ENCODE data around the gene HOXD12.

The HOXD12 gene

GRCh38 chr2:176094349-176094748 lies 5.2 kb upstream of the HOXD12 start:
- no peak for DNase-seq

GRCh38 chr2:176095421-176095820 lies 4.2 kb upstream of the HOXD12 start:
- no peak for DNase-seq

GRCh38 chr2:176096243-176096985 lies 3.2 kb upstream of the HOXD12 start:
- DNase-seq = no peak

GRCh38 chr2:176096986-176097819 lies 2.4 kb upstream of the HOXD12 start:
- peak; percentile 80 for DNase-seq

GRCh38 chr2:176097820-176098365 lies 1.7 kb upstream of the HOXD12 start:
- DNase-seq = no peak

GRCh38 chr2:176098366-176099158 lies 1.0 kb upstream of the HOXD12 start:
- no peak for DNase-seq

GRCh38 chr2:176099159-176099727 lies 352 bp upstream of the HOXD12 start:
- no peak for DNase-seq

GRCh38 chr2:176100547-176101140 lies 1.0 kb downstream of the HOXD12 start:
- no peak for DNase-seq

- no peak for DNase-seq
These were observed 1.7 kb downstream of the HOXD12 start for GRCh38 chr2:176101216-176101830.

GRCh38 chr2:176101842-176102241 lies 2.2 kb downstream of the HOXD12 start:
- DNase-seq = no peak

GRCh38 chr2:176102309-176102866 lies 2.8 kb downstream of the HOXD12 start:
- no peak for DNase-seq

- DNase-seq = no peak
These were observed 3.6 kb downstream of the HOXD12 start for GRCh38 chr2:176103194-176103593.

- DNase-seq = no peak
These were observed 4.2 kb downstream of the HOXD12 start for GRCh38 chr2:176103742-176104315.

GRCh38 chr2:176104316-176105077 lies 4.9 kb downstream of the HOXD12 start:
- no peak for DNase-seq

GRCh38 chr2:176105078-176105729 lies 5.6 kb downstream of the HOXD12 start:
- DNase-seq = no peak

- no peak for DNase-seq
These were observed 6.4 kb downstream of the HOXD12 start for GRCh38 chr2:176105730-176106580.

- DNase-seq = peak; percentile 49
These were observed 7.3 kb downstream of the HOXD12 start, which contains the start of gene HOXD11 for GRCh38 chr2:176106581-176107539. HOXD11 (plus strand) TSS chr2:176107280; CDS start chr2:176107356, 76 bp downstream.
